T-helper 1 cell treated with Interleukin-12 subunit alpha and Interleukin-12 subunit beta and Interleukin-4 antibody, amounts not matched to agents 30 ng/mL and 1 ng/mL, for 36 hours (primary cell): ENCODE results near the gene TTR. TPM values are rescaled to one million over a fixed set of nuclear protein-coding genes. Genes with fewer than 3 reads are reported as not detected.

Experiments used
- total RNA-seq: library from RNA; stranded (reverse); gene quantifications from 2 replicates; pipeline ENCODE4 v1.2.3, GENCODE V29; 2022

TTR gene
- total RNA-seq, 1 donor from 2014 or later, result not detected

Other genes with a start within 250 kb of the TTR start
- not detected in 2 replicates for gene DSG4, start 215.1 kb upstream of the TTR start, total RNA-seq
- not detected in 2 replicates for gene DSG3, start 144.1 kb upstream of the TTR start, total RNA-seq
- 0.12 and 0.20 TPM in 2 replicates for gene DSG2, start 93.7 kb upstream of the TTR start, total RNA-seq
- 0.54 and 2.0 TPM in 2 replicates for gene B4GALT6, start 92.7 kb downstream of the TTR start, total RNA-seq
- not detected in 2 replicates for gene SLC25A52, start 169.0 kb downstream of the TTR start, total RNA-seq